ENCODE data around the gene UBE3D.

GRCh38 chr6:82988930-82989351, 76.7 kb downstream of the UBE3D start:
- TF ChIP-seq CTCF (IDR thresholded peaks at IDR 0.05; ENCODE audit: insufficient read depth, low read depth, low read length) (no peak), EZH2 (IDR thresholded peaks at IDR 0.05; ENCODE audit: insufficient read depth, low read length) (no peak)
